Epidermal melanocyte (primary cell): Measurements from ENCODE around the gene RPL15.
"Not testable (repeated sequence)": the region's sequence is repeated elsewhere in the genome, so short reads cannot be mapped to it uniquely, and the experiment has no call there.

Experiments used
- DNase-seq: peaks from one replicate; pipeline ENCODE4 v3.0.0; 2011; ENCODE audit warnings: low spot score; ENCODE audit not compliant: insufficient read length

The RPL15 gene

GRCh38 chr3:23889386-23889785 lies 27.5 kb upstream of the RPL15 start:
- DNase-seq = no peak

GRCh38 chr3:23889950-23890349 lies 27.0 kb upstream of the RPL15 start:
- no peak for DNase-seq

GRCh38 chr3:23894254-23895061 lies 22.5 kb upstream of the RPL15 start:
- DNase-seq = no peak

- no peak for DNase-seq
Measured at GRCh38 chr3:23895181-23895580, 21.8 kb upstream of the RPL15 start.

- DNase-seq = no peak
Measured at GRCh38 chr3:23900744-23901143, 16.2 kb upstream of the RPL15 start.

GRCh38 chr3:23904545-23904944 lies 12.4 kb upstream of the RPL15 start:
- DNase-seq = no peak

- DNase-seq = no peak
Measured at GRCh38 chr3:23909341-23909740, 7.6 kb upstream of the RPL15 start.

- DNase-seq = no peak
Measured at GRCh38 chr3:23911397-23911796, 5.5 kb upstream of the RPL15 start.

GRCh38 chr3:23912335-23912734 lies 4.6 kb upstream of the RPL15 start:
- DNase-seq = not testable (repeated sequence)

- no peak for DNase-seq
Measured at GRCh38 chr3:23913182-23913581, 3.8 kb upstream of the RPL15 start.

- DNase-seq = no peak
Measured at GRCh38 chr3:23913873-23914743, 2.8 kb upstream of the RPL15 start.

- DNase-seq = no peak
Measured at GRCh38 chr3:23915537-23916108, 1.3 kb upstream of the RPL15 start.

GRCh38 chr3:23916152-23916885 lies 613 bp upstream of the RPL15 start:
- DNase-seq = no peak

- DNase-seq = not testable (repeated sequence)
Measured at GRCh38 chr3:23917679-23918303, 859 bp downstream of the RPL15 start.

GRCh38 chr3:23918331-23918730 lies 1.4 kb downstream of the RPL15 start:
- not testable (repeated sequence) for DNase-seq

- DNase-seq = no peak
Measured at GRCh38 chr3:23919628-23920027, 2.7 kb downstream of the RPL15 start.

GRCh38 chr3:23920151-23920655 lies 3.3 kb downstream of the RPL15 start:
- no peak for DNase-seq

GRCh38 chr3:23921052-23921511 lies 4.2 kb downstream of the RPL15 start:
- DNase-seq = no peak

GRCh38 chr3:23923786-23924185 lies 6.9 kb downstream of the RPL15 start:
- DNase-seq = no peak

- no peak for DNase-seq
Measured at GRCh38 chr3:23926246-23926645, 9.3 kb downstream of the RPL15 start.

GRCh38 chr3:23926736-23927135 lies 9.8 kb downstream of the RPL15 start:
- DNase-seq = no peak
